SU-DHL-6 (cell line): Measurements from ENCODE around the gene LRRFIP2.
"Not testable (repeated sequence)": the region's sequence is repeated elsewhere in the genome, so short reads cannot be mapped to it uniquely, and the experiment has no call there.

ENCODE experiments used
- H2AFZ ChIP-seq: fragments of 200-600 bp; sonication (generic); 2 replicates; pipeline ENCODE4 v1.6.1; 2014; ENCODE audit warnings: low read depth, mild to moderate bottlenecking, moderate library complexity, mixed read lengths, antibody characterized with exemption, low read length; ENCODE audit not compliant: severe bottlenecking
- H3F3A ChIP-seq: fragments of 200-600 bp; shearing (Covaris generic); 2 replicates; pipeline ENCODE4 v1.6.0; 2016; ENCODE audit warnings: antibody characterized with exemption, mild to moderate bottlenecking; ENCODE audit not compliant: insufficient read depth
- H3K27ac ChIP-seq: fragments of 200-600 bp; sonication (generic); 2 replicates; pipeline ENCODE4 v1.5.1; 2016; ENCODE audit warnings: low read depth, mild to moderate bottlenecking, low read length, moderate library complexity, mixed read lengths
- H3K27me3 ChIP-seq: fragments of 200-600 bp; sonication (generic), shearing (Covaris generic); 2 replicates; pipeline ENCODE4 v1.6.0; 2014; ENCODE audit warnings: mild to moderate bottlenecking, low read length
- H3K36me3 ChIP-seq: fragments of 200-600 bp; sonication (generic); 2 replicates; pipeline ENCODE4 v1.6.1; 2014; ENCODE audit warnings: mild to moderate bottlenecking, low read length, mixed read lengths
- H3K4me2 ChIP-seq: fragments of 300-600, 200-600 bp; shearing (Covaris generic), sonication (generic); 2 replicates; pipeline ENCODE4 v1.6.0; 2014; ENCODE audit warnings: low read length, low read depth, mild to moderate bottlenecking; ENCODE audit not compliant: poor library complexity, severe bottlenecking
- H3K4me3 ChIP-seq: fragments of 200-600 bp; sonication (generic); 2 replicates; pipeline ENCODE4 v1.5.1; 2014; ENCODE audit warnings: antibody characterized with exemption, low read length, mild to moderate bottlenecking, mixed read lengths; ENCODE audit not compliant: insufficient read depth, poor library complexity, severe bottlenecking
- H3K79me2 ChIP-seq: fragments of 200-600 bp; sonication (generic); 2 replicates; pipeline ENCODE4 v1.6.1; 2014; ENCODE audit warnings: mild to moderate bottlenecking, low read length, moderate library complexity; ENCODE audit not compliant: insufficient read depth
- H3K9ac ChIP-seq: fragments of 200-600 bp; sonication (generic); 2 replicates; pipeline ENCODE4 v1.7.0; 2014; ENCODE audit warnings: mild to moderate bottlenecking, low read length
- H3K9me2 ChIP-seq: fragments of 200-600 bp; sonication (generic); replicated peaks from 2 replicates; pipeline ENCODE4 v1.6.1; 2014; ENCODE audit warnings: low read length; ENCODE audit not compliant: insufficient read depth
- H3K9me3 ChIP-seq: fragments of 200-600 bp; sonication (generic); 2 replicates; pipeline ENCODE4 v1.6.1; 2014; ENCODE audit warnings: low read length, mixed read lengths; ENCODE audit not compliant: insufficient read depth
- H4K20me1 ChIP-seq: fragments of 200-600 bp; sonication (generic); 2 replicates; pipeline ENCODE4 v1.6.1; 2014; ENCODE audit warnings: low read depth, mild to moderate bottlenecking, antibody characterized with exemption, low read length, moderate library complexity, mixed read lengths
- EZH2phosphoT487 ChIP-seq: fragments of 200-600 bp; sonication (generic), shearing (Covaris generic); conservative IDR thresholded peaks from 2 replicates; pipeline ENCODE4 v1.6.1; 2018; ENCODE audit warnings: mild to moderate bottlenecking, antibody characterized with exemption, low read length, moderate library complexity, mixed read lengths
- TF ChIP-seq, protein P1 (sequence below): fragments of 200-600 bp; sonication (generic); IDR thresholded peaks from one replicate; pipeline ENCODE4 v1.5.1; 2017; ENCODE audit warnings: antibody characterized with exemption, mild to moderate bottlenecking, low read length, moderate library complexity; ENCODE audit not compliant: insufficient read depth, poor library complexity, severe bottlenecking

LRRFIP2 gene, protein sequence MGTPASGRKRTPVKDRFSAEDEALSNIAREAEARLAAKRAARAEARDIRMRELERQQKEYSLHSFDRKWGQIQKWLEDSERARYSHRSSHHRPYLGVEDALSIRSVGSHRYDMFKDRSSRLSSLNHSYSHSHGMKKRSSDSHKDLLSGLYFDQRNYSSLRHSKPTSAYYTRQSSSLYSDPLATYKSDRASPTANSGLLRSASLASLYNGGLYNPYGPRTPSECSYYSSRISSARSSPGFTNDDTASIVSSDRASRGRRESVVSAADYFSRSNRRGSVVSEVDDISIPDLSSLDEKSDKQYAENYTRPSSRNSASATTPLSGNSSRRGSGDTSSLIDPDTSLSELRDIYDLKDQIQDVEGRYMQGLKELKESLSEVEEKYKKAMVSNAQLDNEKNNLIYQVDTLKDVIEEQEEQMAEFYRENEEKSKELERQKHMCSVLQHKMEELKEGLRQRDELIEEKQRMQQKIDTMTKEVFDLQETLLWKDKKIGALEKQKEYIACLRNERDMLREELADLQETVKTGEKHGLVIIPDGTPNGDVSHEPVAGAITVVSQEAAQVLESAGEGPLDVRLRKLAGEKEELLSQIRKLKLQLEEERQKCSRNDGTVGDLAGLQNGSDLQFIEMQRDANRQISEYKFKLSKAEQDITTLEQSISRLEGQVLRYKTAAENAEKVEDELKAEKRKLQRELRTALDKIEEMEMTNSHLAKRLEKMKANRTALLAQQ

DNA sequence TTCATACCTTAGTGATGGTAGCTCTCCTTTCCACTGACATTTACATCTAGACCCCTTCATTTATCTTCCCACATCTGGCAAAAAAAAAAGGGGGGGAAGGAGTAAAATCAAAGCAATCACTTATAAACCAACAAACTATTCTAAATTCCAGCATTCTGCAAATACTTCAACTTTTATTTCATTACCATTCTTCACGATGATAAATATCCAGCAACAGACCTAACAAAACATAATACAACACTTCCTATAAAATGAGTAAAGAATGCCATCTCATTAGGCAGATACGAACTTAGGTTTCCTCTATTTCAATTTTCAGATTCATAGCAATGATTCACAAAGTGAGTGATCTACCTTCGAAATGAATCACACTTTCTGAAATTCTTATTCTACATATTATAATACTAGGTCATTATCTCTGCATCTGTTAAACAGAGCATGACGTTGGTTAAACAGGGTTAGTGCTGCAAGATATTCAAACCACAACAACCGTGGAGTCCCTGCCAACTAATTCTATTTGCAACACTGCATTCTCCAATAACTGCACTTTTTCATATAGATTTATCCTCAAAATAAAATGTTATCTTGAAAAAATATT, at the start of gene LRRFIP2:
Gene LRRFIP2, minus strand, starts transcription at position 51 of the 595 bp plus-strand sequence. CDS start 25,599 bp downstream, outside the sequence.
- H2AFZ ChIP-seq: peak within 1 kb of the TSS; percentile 94
- peaks cover 54% of the 10 kb centered on the region for H3K79me2 ChIP-seq
- H3K4me3 ChIP-seq: peak within 1 kb of the TSS; percentile 65
- peaks cover 9% of the 10 kb centered on the region; the same call in 1 of the 2 replicates for H3F3A ChIP-seq
- TF ChIP-seq, protein P1, sequence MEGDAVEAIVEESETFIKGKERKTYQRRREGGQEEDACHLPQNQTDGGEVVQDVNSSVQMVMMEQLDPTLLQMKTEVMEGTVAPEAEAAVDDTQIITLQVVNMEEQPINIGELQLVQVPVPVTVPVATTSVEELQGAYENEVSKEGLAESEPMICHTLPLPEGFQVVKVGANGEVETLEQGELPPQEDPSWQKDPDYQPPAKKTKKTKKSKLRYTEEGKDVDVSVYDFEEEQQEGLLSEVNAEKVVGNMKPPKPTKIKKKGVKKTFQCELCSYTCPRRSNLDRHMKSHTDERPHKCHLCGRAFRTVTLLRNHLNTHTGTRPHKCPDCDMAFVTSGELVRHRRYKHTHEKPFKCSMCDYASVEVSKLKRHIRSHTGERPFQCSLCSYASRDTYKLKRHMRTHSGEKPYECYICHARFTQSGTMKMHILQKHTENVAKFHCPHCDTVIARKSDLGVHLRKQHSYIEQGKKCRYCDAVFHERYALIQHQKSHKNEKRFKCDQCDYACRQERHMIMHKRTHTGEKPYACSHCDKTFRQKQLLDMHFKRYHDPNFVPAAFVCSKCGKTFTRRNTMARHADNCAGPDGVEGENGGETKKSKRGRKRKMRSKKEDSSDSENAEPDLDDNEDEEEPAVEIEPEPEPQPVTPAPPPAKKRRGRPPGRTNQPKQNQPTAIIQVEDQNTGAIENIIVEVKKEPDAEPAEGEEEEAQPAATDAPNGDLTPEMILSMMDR: no peak
- no peak for TF ChIP-seq EZH2phosphoT487
- no peaks in the 10 kb centered on the region for H3K9me3 ChIP-seq
- H3K9ac ChIP-seq: peak within 1 kb of the TSS; percentile 80
- H3K9me2 ChIP-seq: no peaks in the 10 kb centered on the region
- H3K36me3 ChIP-seq: 0 out of 2 replicates have a peak, but pooled peaks cover 4% of the 10 kb centered on the region
- no peaks in the 10 kb centered on the region; the same call in 1 of the 2 replicates for H4K20me1 ChIP-seq
- H3K4me2 ChIP-seq: peak within 1 kb of the TSS; percentile 98
- no peaks in the 10 kb centered on the region for H3K27me3 ChIP-seq
- peak within 1 kb of the TSS; percentile 16 for H3K27ac ChIP-seq

DNA sequence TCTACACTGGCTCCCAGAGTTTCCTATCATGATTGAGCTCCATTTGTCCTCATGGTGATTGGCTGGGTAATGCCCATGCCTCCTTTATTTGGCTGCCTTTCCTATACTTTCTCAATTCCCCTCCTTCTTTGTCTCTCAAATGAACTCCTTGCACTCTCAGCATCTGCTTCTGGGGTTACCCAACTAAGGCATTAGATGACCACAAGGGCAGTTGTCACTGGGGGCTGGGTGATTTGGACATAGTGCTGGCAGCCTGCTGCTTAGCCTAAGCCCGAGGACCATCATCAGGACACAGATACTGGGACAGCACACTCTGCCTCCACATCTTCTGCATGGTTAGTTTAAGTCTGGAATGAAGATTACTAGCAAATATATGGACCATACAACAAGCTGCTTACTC, 49.2 kb upstream of the LRRFIP2 start:
- no peak overlapping the region for H3K4me3 ChIP-seq
- no peaks in the 10 kb centered on the region for H3F3A ChIP-seq
- no peak overlapping the region for H3K9ac ChIP-seq
- TF ChIP-seq EZH2phosphoT487: no peak
- TF ChIP-seq, protein P1: no peak
- H3K79me2 ChIP-seq: no peaks in the 10 kb centered on the region
- no peaks in the 10 kb centered on the region for H3K9me2 ChIP-seq
- H3K27ac ChIP-seq: no peak overlapping the region
- H2AFZ ChIP-seq: no peak overlapping the region
- no peaks in the 10 kb centered on the region for H4K20me1 ChIP-seq
- no peaks in the 10 kb centered on the region for H3K36me3 ChIP-seq
- H3K4me2 ChIP-seq: no peak overlapping the region
- H3K9me3 ChIP-seq: no peaks in the 10 kb centered on the region
- H3K27me3 ChIP-seq: no peaks in the 10 kb centered on the region

DNA sequence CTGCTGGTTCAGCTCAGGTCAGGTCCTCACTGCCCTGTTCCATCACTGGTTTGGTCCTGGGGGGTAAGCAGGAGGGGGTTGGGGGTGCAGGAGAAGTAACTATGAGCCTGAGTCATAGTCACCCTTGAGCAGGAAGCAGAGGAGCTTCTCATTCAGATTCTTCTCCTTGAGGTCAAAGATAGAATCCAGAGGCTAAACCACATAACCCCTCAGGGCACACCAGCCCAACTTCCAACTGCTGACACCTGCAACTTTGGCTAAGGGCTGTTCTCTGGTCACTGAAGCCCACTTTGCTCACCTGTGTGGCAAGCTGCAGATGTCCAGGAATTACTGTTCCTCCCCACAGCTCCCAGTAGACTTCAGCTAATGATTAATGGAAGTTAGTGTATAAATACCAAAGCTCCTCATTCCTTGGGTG, 48.8 kb upstream of the LRRFIP2 start:
- Histone ChIP-seq H3K9ac (no peak overlapping the region), H3K9me3 (peaks cover 2% of the 10 kb centered on the region; the same call in 1 of the 2 replicates), H3F3A (no peaks in the 10 kb centered on the region), H2AFZ (no peak overlapping the region), H3K9me2 (no peaks in the 10 kb centered on the region), H3K27ac (no peak overlapping the region), H3K79me2 (no peaks in the 10 kb centered on the region), H3K4me3 (no peak overlapping the region), H3K36me3 (no peaks in the 10 kb centered on the region), H4K20me1 (no peaks in the 10 kb centered on the region), H3K27me3 (no peaks in the 10 kb centered on the region), H3K4me2 (no peak overlapping the region)
- TF ChIP-seq EZH2phosphoT487: no peak
- TF ChIP-seq, protein P1: no peak

DNA sequence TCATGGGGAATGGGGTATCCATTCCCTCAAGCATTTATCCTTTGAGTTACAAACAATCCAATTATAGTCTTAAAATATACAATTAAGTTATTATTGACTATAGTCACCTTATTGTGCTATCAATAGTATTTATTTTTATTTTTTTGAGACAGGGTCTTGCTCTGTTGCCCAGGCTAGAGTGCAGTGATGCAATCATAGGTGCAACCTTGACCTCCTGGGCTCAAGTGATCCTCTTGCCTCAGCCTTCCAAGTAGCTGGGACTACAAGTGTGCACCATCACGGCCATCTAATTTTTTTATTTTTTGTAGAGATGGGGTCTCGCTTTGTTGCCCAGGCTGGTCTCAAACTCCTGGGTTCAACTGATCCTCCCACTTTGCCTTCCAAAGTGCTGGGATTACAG, 48.2 kb upstream of the LRRFIP2 start:
- not testable (repeated sequence) for H3K4me3 ChIP-seq, H3K9me3 ChIP-seq, H4K20me1 ChIP-seq, H3K4me2 ChIP-seq, H3K79me2 ChIP-seq, H3K9me2 ChIP-seq, H3K36me3 ChIP-seq, H3K27ac ChIP-seq, H3K27me3 ChIP-seq, H3K9ac ChIP-seq, H3F3A ChIP-seq, H2AFZ ChIP-seq
